Measurements from ENCODE around the gene PPFIA4.

GRCh38 chr1:203046984-203047630 lies 20.8 kb downstream of the PPFIA4 start:
- TF ChIP-seq EZH2 (IDR thresholded peaks at IDR 0.05; ENCODE audit: borderline replicate concordance, low read depth, low read length, poor library complexity, severe bottlenecking): no peak
- TF ChIP-seq CTCF (conservative IDR thresholded peaks at IDR 0.05; ENCODE audit: low read depth, low read length): no peak

Data from A673 (cell line).